Panc1 (cell line): ENCODE results near the gene PRSS21. TPM values are rescaled to one million over a fixed set of nuclear protein-coding genes. Genes with fewer than 3 reads are reported as not detected.

Source experiments
- ATAC-seq: fragments of 200-7000 bp; cut with Tn5 transposase; 2 replicates; pipeline ENCODE4 v1.9.1; 2020; ENCODE audit warnings: mild to moderate bottlenecking, moderate library complexity
- BruUV-seq: library from RNA; stranded (reverse); fragments of 400-500 nt; replicated peaks from 2 replicates; lab custom pipeline; 2021; lab: Mats Ljungman, UMichigan
- CTCF ChIA-PET: fragments of 300-600 bp; sonication (Branson Sonifier 250); formaldehyde crosslinking; loops from one replicate; lab custom pipeline; 2022; ENCODE audit warnings: antibody characterized with exemption; lab: Charles Lee
- POLR2A ChIA-PET: fragments of 300-600 bp; sonication (Branson Sonifier 250); formaldehyde crosslinking; loops from one replicate; lab custom pipeline; 2022; ENCODE audit warnings: antibody characterized with exemption; lab: Charles Lee
- DNase-seq: peaks from one replicate; pipeline ENCODE4 v3.0.0-alpha.2; 2010; ENCODE audit warnings: low read depth, low spot score
- H3K27ac ChIP-seq: 2 replicates; pipeline ENCODE4 v1.5.1; 2011; ENCODE audit warnings: mild to moderate bottlenecking, low read length, inconsistent platforms
- H3K27me3 ChIP-seq: fragments of 200-500 bp; sonication (Bioruptor generic); 2 replicates; pipeline ENCODE4 v1.6.0; 2014; ENCODE audit warnings: low read length, inconsistent platforms; ENCODE audit not compliant: control insufficient read depth, insufficient read depth
- H3K36me3 ChIP-seq: fragments of 200-500 bp; sonication (Bioruptor generic); 2 replicates; pipeline ENCODE4 v1.5.1; 2014; ENCODE audit warnings: inconsistent platforms, mild to moderate bottlenecking, low read length, moderate library complexity; ENCODE audit not compliant: control insufficient read depth, insufficient read depth
- H3K4me1 ChIP-seq: 2 replicates; pipeline ENCODE4 v1.5.1; 2011; ENCODE audit warnings: inconsistent platforms, mild to moderate bottlenecking, low read length, moderate library complexity; ENCODE audit not compliant: control insufficient read depth, insufficient read depth
- H3K4me3 ChIP-seq, 2 experiments: 2 replicates each; pipeline ENCODE4 v1.5.1; 2011 to 2012; ENCODE audit warnings: low read depth in 2 of 2, low read length in 2 of 2, mild to moderate bottlenecking in 2 of 2, inconsistent platforms in 1 of 2, moderate library complexity in 1 of 2
- H3K9me3 ChIP-seq: fragments of 200-500 bp; sonication (Bioruptor generic); 2 replicates; pipeline ENCODE4 v1.5.1; 2014; ENCODE audit warnings: low read depth, mild to moderate bottlenecking, inconsistent platforms, low read length, moderate library complexity; ENCODE audit not compliant: control insufficient read depth, insufficient read depth
- CTCF ChIP-seq: fragments of 450-650 bp; IDR thresholded peaks from 2 replicates; pipeline ENCODE4 v1.5.1; 2017; ENCODE audit warnings: mild to moderate bottlenecking
- POLR2AphosphoS5 ChIP-seq: IDR thresholded peaks from 2 replicates; pipeline ENCODE4 v1.6.1; 2012; ENCODE audit warnings: mild to moderate bottlenecking, low read depth, low read length, moderate library complexity
- SIN3A ChIP-seq: IDR thresholded peaks from 2 replicates; pipeline ENCODE4 v1.6.1; 2012; ENCODE audit warnings: low read depth, mild to moderate bottlenecking, low read length, moderate library complexity, borderline replicate concordance; ENCODE audit not compliant: insufficient read depth
- TCF7L2 ChIP-seq: IDR thresholded peaks from 2 replicates; pipeline ENCODE4 v1.6.1; 2011; ENCODE audit warnings: mild to moderate bottlenecking, low read depth, low read length, inconsistent platforms
- in situ Hi-C: cut with HindIII; loops from 2 replicates; pipeline ENCODE4 v1.10.0; 2016; ENCODE audit warnings: low sequenced_read_pairs, low pct_unique_long_range_greater_than_20kb
- intact Hi-C: fragments of 100-400 bp; cut with micrococcal nuclease; formaldehyde crosslinking; loops from one replicate; pipeline ENCODE4 v1.10.0; 2022; ENCODE audit not compliant: unreplicated experiment
- total RNA-seq: library from RNA; stranded (reverse); gene quantifications from one replicate; pipeline ENCODE4 v1.2.1, GENCODE V29; 2021; ENCODE audit not compliant: unreplicated experiment
- TF ChIP-seq, protein P1 (sequence below), 2 experiments: IDR thresholded peaks; 2 replicates each; pipeline ENCODE4 v1.6.1; 2011 to 2012; ENCODE audit warnings: low read depth in 2 of 2, control low read depth in 1 of 2, low read length in 1 of 2, mild to moderate bottlenecking in 1 of 2, moderate library complexity in 1 of 2; ENCODE audit not compliant: insufficient read depth in 1 of 2

The PRSS21 gene
- total RNA-seq, 1 experiment from 2014 or later = not detected

DNA sequence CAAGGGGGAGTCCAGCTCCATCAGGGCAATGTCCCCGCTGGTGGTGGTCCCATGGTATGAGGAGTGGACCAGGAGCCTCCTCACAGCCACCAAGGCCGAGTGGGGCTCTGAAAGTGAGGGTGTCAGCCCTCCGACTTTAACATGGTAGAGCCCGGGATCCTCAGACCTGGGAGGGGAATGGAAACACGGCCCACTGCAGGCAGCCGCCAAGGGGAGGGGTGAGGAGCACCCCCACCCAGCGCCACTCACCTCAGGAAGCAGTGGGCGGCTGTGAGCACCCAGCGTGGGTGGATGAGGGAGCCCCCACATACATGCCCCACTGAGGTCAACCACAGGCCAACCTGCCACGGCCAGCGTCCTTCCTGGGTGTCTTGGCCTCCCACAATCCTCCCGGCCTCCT lies 23.9 kb downstream of the PRSS21 start:
- in situ Hi-C loops = no loop called here
- ATAC-seq (no peak), DNase-seq (no peak)
- POLR2A ChIA-PET = no interaction called here
- H3K27ac ChIP-seq = peak overlapping the region; percentile 79
- peaks cover 38% of the 10 kb centered on the region for H3K4me1 ChIP-seq
- H3K27me3 ChIP-seq = no peaks in the 10 kb centered on the region
- no peaks in the 10 kb centered on the region for H3K36me3 ChIP-seq
- CTCF ChIA-PET = no interaction called here
- no peak for TF ChIP-seq SIN3A
- TF ChIP-seq, protein P1, sequence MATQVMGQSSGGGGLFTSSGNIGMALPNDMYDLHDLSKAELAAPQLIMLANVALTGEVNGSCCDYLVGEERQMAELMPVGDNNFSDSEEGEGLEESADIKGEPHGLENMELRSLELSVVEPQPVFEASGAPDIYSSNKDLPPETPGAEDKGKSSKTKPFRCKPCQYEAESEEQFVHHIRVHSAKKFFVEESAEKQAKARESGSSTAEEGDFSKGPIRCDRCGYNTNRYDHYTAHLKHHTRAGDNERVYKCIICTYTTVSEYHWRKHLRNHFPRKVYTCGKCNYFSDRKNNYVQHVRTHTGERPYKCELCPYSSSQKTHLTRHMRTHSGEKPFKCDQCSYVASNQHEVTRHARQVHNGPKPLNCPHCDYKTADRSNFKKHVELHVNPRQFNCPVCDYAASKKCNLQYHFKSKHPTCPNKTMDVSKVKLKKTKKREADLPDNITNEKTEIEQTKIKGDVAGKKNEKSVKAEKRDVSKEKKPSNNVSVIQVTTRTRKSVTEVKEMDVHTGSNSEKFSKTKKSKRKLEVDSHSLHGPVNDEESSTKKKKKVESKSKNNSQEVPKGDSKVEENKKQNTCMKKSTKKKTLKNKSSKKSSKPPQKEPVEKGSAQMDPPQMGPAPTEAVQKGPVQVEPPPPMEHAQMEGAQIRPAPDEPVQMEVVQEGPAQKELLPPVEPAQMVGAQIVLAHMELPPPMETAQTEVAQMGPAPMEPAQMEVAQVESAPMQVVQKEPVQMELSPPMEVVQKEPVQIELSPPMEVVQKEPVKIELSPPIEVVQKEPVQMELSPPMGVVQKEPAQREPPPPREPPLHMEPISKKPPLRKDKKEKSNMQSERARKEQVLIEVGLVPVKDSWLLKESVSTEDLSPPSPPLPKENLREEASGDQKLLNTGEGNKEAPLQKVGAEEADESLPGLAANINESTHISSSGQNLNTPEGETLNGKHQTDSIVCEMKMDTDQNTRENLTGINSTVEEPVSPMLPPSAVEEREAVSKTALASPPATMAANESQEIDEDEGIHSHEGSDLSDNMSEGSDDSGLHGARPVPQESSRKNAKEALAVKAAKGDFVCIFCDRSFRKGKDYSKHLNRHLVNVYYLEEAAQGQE (IDR thresholded peaks at IDR 0.05; ENCODE audit: insufficient read depth in 1 of 2, low read depth in 2 of 2, low read length in 1 of 2) = no peak
- TF ChIP-seq POLR2AphosphoS5 = no peak
- TF ChIP-seq CTCF = no peak
- no peak for TF ChIP-seq TCF7L2
- intact Hi-C loops = no loop called here
- no TSS peak for BruUV-seq
- no peak overlapping the region for H3K4me3 ChIP-seq
- no peaks in the 10 kb centered on the region for H3K9me3 ChIP-seq

DNA sequence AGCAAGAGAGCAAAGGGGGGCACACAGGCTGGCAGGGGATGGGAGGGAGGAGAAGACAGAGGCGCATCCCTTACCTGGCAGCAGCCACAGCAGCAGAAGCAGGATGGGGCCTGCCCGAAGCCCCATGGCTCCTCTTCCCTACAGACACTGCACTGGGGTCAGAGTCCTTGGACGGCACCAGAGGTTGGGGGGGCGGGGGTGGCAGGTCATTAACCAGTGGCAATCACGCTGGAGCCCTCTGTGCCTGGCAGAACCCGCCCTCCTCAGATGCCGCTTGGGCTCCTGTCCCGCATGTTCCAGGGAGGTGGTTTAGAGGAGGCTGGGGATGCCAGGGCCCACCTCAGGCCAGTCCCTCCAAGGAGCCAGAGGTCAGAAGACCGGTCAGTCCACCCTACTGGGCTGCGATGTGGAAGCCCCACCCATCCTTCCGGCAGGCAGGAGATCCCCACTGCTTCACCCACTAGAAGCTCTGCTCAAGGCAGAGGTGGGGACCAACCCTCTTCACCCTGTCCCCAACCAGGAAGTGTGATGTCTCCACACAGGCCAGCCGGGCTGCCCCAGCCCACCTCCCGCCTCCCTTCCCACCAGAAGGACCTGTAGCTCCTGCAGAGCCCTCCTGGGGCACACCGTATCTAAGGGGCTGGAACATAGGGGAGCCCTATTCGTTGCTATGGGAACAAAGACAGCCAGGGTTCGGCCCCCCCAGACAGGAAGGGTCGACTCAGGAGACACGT lies 24.7 kb downstream of the PRSS21 start:
- ATAC-seq = no peak
- in situ Hi-C loops (no loop called here), intact Hi-C loops (no loop called here)
- no peaks in the 10 kb centered on the region for H3K9me3 ChIP-seq
- H3K4me3 ChIP-seq = no peak overlapping the region
- POLR2A ChIA-PET = no interaction called here
- BruUV-seq = no TSS peak
- H3K27ac ChIP-seq = peak overlapping the region; percentile 83
- H3K4me1 ChIP-seq = peaks cover 38% of the 10 kb centered on the region
- CTCF ChIA-PET = no interaction called here
- no peak for TF ChIP-seq POLR2AphosphoS5
- TF ChIP-seq TCF7L2 = no peak
- no peak for TF ChIP-seq SIN3A
- no peak for TF ChIP-seq CTCF
- TF ChIP-seq, protein P1 (IDR thresholded peaks at IDR 0.05; ENCODE audit: insufficient read depth in 1 of 2, low read depth in 2 of 2, low read length in 1 of 2) = no peak
- DNase-seq = no peak
- H3K27me3 ChIP-seq = no peaks in the 10 kb centered on the region
- H3K36me3 ChIP-seq = no peaks in the 10 kb centered on the region
